B cell (primary cell): ENCODE data around the gene PLEKHM1. TPM values are rescaled to one million over a fixed set of nuclear protein-coding genes. Genes with fewer than 3 reads are reported as not detected.
A peak's percentile ranks its signal among the peaks of the same experiment; 100 is the strongest.
"Not testable (repeated sequence)": the region's sequence is repeated elsewhere in the genome, so short reads cannot be mapped to it uniquely, and the experiment has no call there.

Source experiments
- ATAC-seq: fragments of 200-7000 bp; cut with Tn5 transposase; one replicate; pipeline ENCODE4 v1.10.0; 2021; ENCODE audit warnings: low read depth, mild to moderate bottlenecking, moderate number of reproducible peaks, moderate library complexity
- CTCF ChIA-PET: fragments of 350-600 bp; sonication (Branson Sonifier 250); formaldehyde crosslinking; loops from one replicate; lab custom pipeline; 2021; ENCODE audit warnings: antibody characterized with exemption, inconsistent platforms; lab: Charles Lee
- POLR2A ChIA-PET: fragments of 350-600 bp; sonication (Branson Sonifier 250); formaldehyde crosslinking; loops from one replicate; lab custom pipeline; 2021; ENCODE audit warnings: antibody characterized with exemption; lab: Charles Lee
- DNase-seq: peaks from one replicate; pipeline ENCODE4 v3.0.0; 2013
- H2AFZ ChIP-seq: 2 replicates; pipeline ENCODE4 v1.6.1; 2012; ENCODE audit warnings: mild to moderate bottlenecking, low read depth, low read length; ENCODE audit not compliant: insufficient read depth, poor library complexity, severe bottlenecking
- H3K27ac ChIP-seq, 2 donors: 1 replicate in 1 of 2; 2 replicates in 1 of 2; pipeline ENCODE4 v1.5.1; 2012 to 2013; ENCODE audit warnings: low read length in 2 of 2, mild to moderate bottlenecking in 2 of 2, moderate library complexity in 1 of 2
- H3K27me3 ChIP-seq, 4 experiments: fragments of 200-600 bp in 1 of 4; sonication (generic) in 1 of 4; replicated peaks in 1 of 4; 1 replicate in 2 of 4; 2 replicates in 2 of 4; pipeline versions ENCODE4 v1.6.1 to v1.7.0; 2013 to 2016; ENCODE audit warnings: low read length in 3 of 4, mild to moderate bottlenecking in 2 of 4, mixed read lengths in 1 of 4, moderate library complexity in 1 of 4; ENCODE audit not compliant: insufficient read depth in 4 of 4, control insufficient read depth in 3 of 4; ENCODE audit errors: control extremely low read depth in 1 of 4
- H3K36me3 ChIP-seq, 2 experiments: replicated peaks in 1 of 2; 1 replicate in 1 of 2; 2 replicates in 1 of 2; pipeline versions ENCODE4 v1.6.1 to v1.7.1; 2013; ENCODE audit warnings: low read length in 1 of 2; ENCODE audit not compliant: insufficient read depth in 2 of 2, control insufficient read depth in 1 of 2; ENCODE audit errors: control extremely low read depth in 1 of 2, extremely low read depth in 1 of 2
- H3K4me1 ChIP-seq, 2 donors: fragments of 200-600 bp in 1 of 2; sonication (generic) in 1 of 2; 1 replicate in 1 of 2; 2 replicates in 1 of 2; pipeline versions ENCODE4 v1.5.1 to v1.6.1; 2013 to 2017; ENCODE audit warnings: low read length in 2 of 2; ENCODE audit not compliant: control insufficient read depth in 2 of 2, insufficient read depth in 2 of 2
- H3K4me2 ChIP-seq: replicated peaks from 2 replicates; pipeline ENCODE3; 2012; ENCODE audit warnings: mild to moderate bottlenecking, low read depth, low read length; ENCODE audit not compliant: poor library complexity, severe bottlenecking
- H3K4me3 ChIP-seq, 5 experiments: fragments of 200-600 bp in 1 of 5; sonication (generic) in 1 of 5; 1 replicate in 3 of 5; 2 replicates in 2 of 5; pipeline versions ENCODE4 v1.5.1 to v1.7.0; 2011 to 2016; ENCODE audit warnings: low read length in 4 of 5, mild to moderate bottlenecking in 4 of 5, low read depth in 2 of 5, control low read depth in 1 of 5, moderate library complexity in 1 of 5; ENCODE audit not compliant: insufficient read depth in 1 of 5; ENCODE audit errors: control extremely low read depth in 1 of 5, extremely low read depth in 1 of 5
- H3K79me2 ChIP-seq: fragments of 200-600 bp; sonication (generic); one replicate; pipeline ENCODE4 v1.6.0; 2016; ENCODE audit warnings: low read length; ENCODE audit not compliant: control insufficient read depth, insufficient read depth
- H3K9ac ChIP-seq: fragments of 200-600 bp; sonication (generic); 2 replicates; pipeline ENCODE4 v1.6.1; 2017; ENCODE audit warnings: mild to moderate bottlenecking, low read length, moderate library complexity
- H3K9me3 ChIP-seq, 3 donors: one replicate each; pipeline versions ENCODE4 v1.6.1 to v1.7.1; 2013; ENCODE audit warnings: low read length in 2 of 3; ENCODE audit not compliant: control insufficient read depth in 2 of 3, insufficient read depth in 1 of 3; ENCODE audit errors: control extremely low read depth in 1 of 3
- H4K20me1 ChIP-seq: 2 replicates; pipeline ENCODE4 v1.6.0; 2012; ENCODE audit warnings: mild to moderate bottlenecking, low read length; ENCODE audit not compliant: insufficient read depth, control insufficient read depth, poor library complexity, severe bottlenecking
- H3K27ac Mint-ChIP-seq: one replicate; pipeline ENCODE4 v1.8.0; 2021; ENCODE audit warnings: mixed read lengths
- H3K27me3 Mint-ChIP-seq: one replicate; pipeline ENCODE4 v1.8.0; 2021; ENCODE audit warnings: mixed read lengths
- H3K4me1 Mint-ChIP-seq: one replicate; pipeline ENCODE4 v1.8.0; 2021; ENCODE audit warnings: mixed read lengths
- H3K4me3 Mint-ChIP-seq: one replicate; pipeline ENCODE4 v1.8.0; 2021; ENCODE audit warnings: mixed read lengths
- H3K9me3 Mint-ChIP-seq: one replicate; pipeline ENCODE4 v1.8.0; 2022; ENCODE audit warnings: mixed read lengths; ENCODE audit not compliant: insufficient read depth
- WGBS: methylation state at CpG from one replicate; pipeline ENCODE4 v1.1.5; 2013; ENCODE audit warnings: missing lambda C conversion rate; ENCODE audit not compliant: insufficient coverage; 5-methylcytosine and 5-hydroxymethylcytosine counted together
- intact Hi-C: fragments of 100-400 bp; cut with micrococcal nuclease; formaldehyde crosslinking; loops from one replicate; pipeline ENCODE4 v1.10.0; 2022
- polyA plus RNA-seq: library from polyadenylated mRNA; depleted of rRNA; stranded (reverse); fragments of >200 nt; gene quantifications from 2 replicates; pipeline ENCODE4 v1.2.3, GENCODE V29; 2012
- total RNA-seq, 2 donors: library from RNA; stranded (reverse); fragments of 120-200 nt in 1 of 2; gene quantifications; 1 replicate in 1 of 2; 2 replicates in 1 of 2; pipeline versions ENCODE4 v1.2.3 to v1.2.4, GENCODE V29; 2013 to 2022

The PLEKHM1 gene
- total and polyA plus RNA-seq, 2 donors (not counting 1 experiment from before 2014, with no cell fraction given) = 26.2 to 73.9 TPM

GRCh38 chr17:45454341-45454740 lies 36.2 kb downstream of the PLEKHM1 start:
- H3K9me3 Mint-ChIP-seq, H3K36me3 ChIP-seq, H3K4me3 Mint-ChIP-seq, H3K27me3 ChIP-seq, H3K9ac ChIP-seq, H3K27me3 Mint-ChIP-seq, POLR2A ChIA-PET, CTCF ChIA-PET, H3K4me3 ChIP-seq, H3K79me2 ChIP-seq, H2AFZ ChIP-seq, H3K9me3 ChIP-seq, H3K4me2 ChIP-seq, intact Hi-C loops, ATAC-seq, DNase-seq, H3K27ac ChIP-seq, H4K20me1 ChIP-seq: not testable (repeated sequence)
- Mint-ChIP-seq H3K4me1 (peaks cover 16% of the 10 kb centered on the region), H3K27ac (peak overlapping the region; percentile 15)
- 98% methylated on average over 6 of the region's 8 CpGs for WGBS
- H3K4me1 ChIP-seq = peaks cover 15 to 25% of the 10 kb centered on the region in 2 donors

GRCh38 chr17:45453731-45454130 lies 36.8 kb downstream of the PLEKHM1 start:
- H4K20me1 ChIP-seq, H3K9ac ChIP-seq, H3K27ac ChIP-seq, H3K4me2 ChIP-seq, H3K27ac Mint-ChIP-seq, H3K4me3 ChIP-seq, H3K4me3 Mint-ChIP-seq, H3K27me3 ChIP-seq, ATAC-seq, H3K36me3 ChIP-seq, H3K9me3 Mint-ChIP-seq, H3K9me3 ChIP-seq, CTCF ChIA-PET, H3K27me3 Mint-ChIP-seq, POLR2A ChIA-PET, H2AFZ ChIP-seq, DNase-seq, intact Hi-C loops: not testable (repeated sequence)
- Histone ChIP-seq H3K79me2 (peaks cover 12% of the 10 kb centered on the region), H3K4me1 (peaks cover 15 to 25% of the 10 kb centered on the region in 2 donors)
- 93% methylated on average over 12 of the region's 17 CpGs for WGBS
- H3K4me1 Mint-ChIP-seq = peaks cover 16% of the 10 kb centered on the region

GRCh38 chr17:45453225-45453534 lies 37.3 kb downstream of the PLEKHM1 start:
- intact Hi-C loops, H3K27ac ChIP-seq, H4K20me1 ChIP-seq, H3K27ac Mint-ChIP-seq, H3K9me3 ChIP-seq, H3K27me3 ChIP-seq, H3K36me3 ChIP-seq, CTCF ChIA-PET, POLR2A ChIA-PET, H3K9ac ChIP-seq, H2AFZ ChIP-seq, H3K4me3 ChIP-seq, ATAC-seq, DNase-seq, H3K4me2 ChIP-seq, H3K4me3 Mint-ChIP-seq, H3K9me3 Mint-ChIP-seq, H3K27me3 Mint-ChIP-seq: not testable (repeated sequence)
- peaks cover 12% of the 10 kb centered on the region for H3K79me2 ChIP-seq
- WGBS = no CpG with 5 or more reads among the region's 7 CpGs
- H3K4me1 ChIP-seq = peaks cover 15 to 25% of the 10 kb centered on the region in 2 donors
- H3K4me1 Mint-ChIP-seq = peaks cover 16% of the 10 kb centered on the region

- POLR2A ChIA-PET, H3K4me2 ChIP-seq, H3K9ac ChIP-seq, H3K27ac ChIP-seq, intact Hi-C loops, H3K4me3 Mint-ChIP-seq, CTCF ChIA-PET, H3K27me3 ChIP-seq, H3K9me3 ChIP-seq, H4K20me1 ChIP-seq, H2AFZ ChIP-seq, H3K4me3 ChIP-seq, H3K36me3 ChIP-seq, H3K27me3 Mint-ChIP-seq, H3K27ac Mint-ChIP-seq, DNase-seq, H3K9me3 Mint-ChIP-seq: not testable (repeated sequence)
- peak; percentile 28 for ATAC-seq
- H3K4me1 Mint-ChIP-seq = peaks cover 16% of the 10 kb centered on the region
- Histone ChIP-seq H3K79me2 (peaks cover 12% of the 10 kb centered on the region), H3K4me1 (peaks cover 15 to 25% of the 10 kb centered on the region in 2 donors)
- 30% methylated on average over 4 of the region's 9 CpGs for WGBS
These were observed 37.9 kb downstream of the PLEKHM1 start for GRCh38 chr17:45452329-45453224.
